Measurements from ENCODE around the gene PDZD7.
"Not testable (repeated sequence)": the region's sequence is repeated elsewhere in the genome, so short reads cannot be mapped to it uniquely, and the experiment has no call there.

The PDZD7 gene

DNA sequence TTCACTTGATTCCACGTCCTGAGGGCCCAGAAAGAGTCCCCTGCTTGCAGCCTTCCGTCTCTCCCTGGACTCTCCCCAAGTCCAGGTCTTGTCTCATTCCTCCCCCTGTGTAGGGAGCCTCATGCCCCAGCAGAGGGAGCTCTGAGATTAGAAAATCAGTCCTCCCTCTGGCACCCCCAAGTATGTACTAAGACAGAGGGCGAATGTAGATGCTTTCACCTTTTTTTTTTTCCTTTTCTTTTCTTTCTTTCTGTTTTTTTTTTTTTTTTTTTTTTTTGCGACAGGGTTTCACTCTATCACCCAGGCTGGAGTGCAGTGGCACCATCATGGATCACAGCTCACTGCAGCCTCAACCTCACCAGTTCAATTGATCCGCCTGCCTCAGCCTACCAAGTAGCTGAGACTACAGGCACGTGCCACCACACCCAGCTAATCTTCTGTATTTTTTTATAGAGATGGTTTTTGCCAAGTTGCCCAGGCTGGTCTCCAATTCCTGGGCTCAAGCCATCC lies 10.4 kb upstream of the PDZD7 start:
- no peak for DNase-seq (ENCODE audit: low read depth in 2 of 3, low spot score in 2 of 3)

DNA sequence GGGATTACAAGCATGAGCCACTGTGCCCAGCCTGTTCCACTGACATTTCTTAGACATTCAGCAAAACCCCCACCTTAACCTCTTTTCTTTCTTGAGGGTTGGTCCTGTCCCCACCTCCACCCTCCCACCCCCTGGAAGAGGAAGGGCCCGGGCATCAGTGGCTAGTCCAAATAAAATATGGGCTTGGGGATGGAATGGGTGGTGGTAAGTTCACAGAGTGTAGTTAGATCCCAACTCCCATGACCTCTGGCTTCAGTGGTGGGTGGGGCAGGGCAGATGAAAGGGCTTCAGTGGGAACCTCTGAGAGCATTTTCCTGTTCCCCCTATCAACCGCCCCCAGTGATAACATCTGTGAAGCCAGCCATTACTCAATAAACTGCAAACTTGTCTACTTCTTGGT lies 9.9 kb upstream of the PDZD7 start:
- no peak for DNase-seq (ENCODE audit: low read depth in 2 of 3, low spot score in 2 of 3)

DNA sequence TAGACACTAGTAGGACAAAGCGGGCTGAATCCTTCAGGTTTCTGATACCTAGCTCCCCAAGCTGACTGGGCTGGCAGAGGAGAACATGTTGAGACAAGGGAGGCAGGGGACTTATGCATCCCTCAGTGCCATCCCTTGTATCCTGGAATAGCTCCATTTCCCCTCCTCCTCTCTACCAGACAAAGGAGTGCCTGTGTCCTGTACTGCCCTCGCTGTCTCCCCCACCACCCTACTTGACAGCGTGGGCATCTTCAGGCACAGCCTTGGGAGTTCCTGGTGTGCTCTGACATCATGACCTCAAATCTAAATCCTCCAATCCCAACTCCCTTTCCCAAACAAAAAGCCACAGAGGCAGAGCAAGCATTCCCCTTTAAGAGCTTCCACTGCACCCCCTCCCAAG lies 9.1 kb upstream of the PDZD7 start:
- DNase-seq (ENCODE audit: low read depth in 2 of 3, low spot score in 2 of 3), result no peak

DNA sequence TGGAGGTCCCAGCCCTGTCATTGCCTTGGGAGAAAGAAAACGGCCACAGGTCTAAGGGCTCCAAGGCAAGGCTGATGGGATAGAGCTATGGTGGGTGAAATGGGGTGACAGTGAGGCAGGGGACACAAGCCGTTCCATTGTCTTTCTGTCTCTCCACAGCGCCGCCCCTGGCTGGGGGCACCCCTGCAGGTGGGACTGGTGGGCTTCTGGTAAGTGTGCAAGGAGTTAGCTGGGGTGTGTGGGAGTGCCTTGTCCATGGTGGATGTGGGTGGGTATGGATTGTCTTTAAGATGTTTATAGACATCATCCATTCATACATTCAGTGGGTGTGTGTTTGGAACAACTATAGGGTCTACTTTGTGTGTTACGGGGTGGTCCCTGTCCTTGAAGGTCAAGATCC lies 7.6 kb upstream of the PDZD7 start:
- no peak for DNase-seq (ENCODE audit: low read depth in 2 of 3, low spot score in 2 of 3)

DNA sequence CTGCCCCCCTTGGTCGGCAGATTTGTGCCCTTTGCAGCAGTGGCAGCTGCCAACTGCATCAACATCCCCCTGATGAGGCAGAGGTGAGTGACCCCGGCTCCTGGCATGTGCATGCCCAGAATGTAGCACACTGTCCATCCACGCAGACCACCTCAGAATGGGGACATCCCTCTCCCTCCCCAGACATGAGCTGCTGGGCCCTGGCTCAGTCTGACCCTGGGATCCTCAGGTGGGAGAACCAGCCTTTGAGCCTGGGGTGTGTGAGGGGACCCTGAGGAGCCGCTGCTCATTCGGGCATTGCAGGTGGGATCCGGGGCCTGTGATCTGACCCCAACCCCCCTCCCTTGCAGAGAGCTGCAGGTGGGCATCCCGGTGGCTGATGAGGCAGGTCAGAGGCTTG lies 5.8 kb upstream of the PDZD7 start:
- DNase-seq (ENCODE audit: low read depth in 2 of 3, low spot score in 2 of 3), result no peak

DNA sequence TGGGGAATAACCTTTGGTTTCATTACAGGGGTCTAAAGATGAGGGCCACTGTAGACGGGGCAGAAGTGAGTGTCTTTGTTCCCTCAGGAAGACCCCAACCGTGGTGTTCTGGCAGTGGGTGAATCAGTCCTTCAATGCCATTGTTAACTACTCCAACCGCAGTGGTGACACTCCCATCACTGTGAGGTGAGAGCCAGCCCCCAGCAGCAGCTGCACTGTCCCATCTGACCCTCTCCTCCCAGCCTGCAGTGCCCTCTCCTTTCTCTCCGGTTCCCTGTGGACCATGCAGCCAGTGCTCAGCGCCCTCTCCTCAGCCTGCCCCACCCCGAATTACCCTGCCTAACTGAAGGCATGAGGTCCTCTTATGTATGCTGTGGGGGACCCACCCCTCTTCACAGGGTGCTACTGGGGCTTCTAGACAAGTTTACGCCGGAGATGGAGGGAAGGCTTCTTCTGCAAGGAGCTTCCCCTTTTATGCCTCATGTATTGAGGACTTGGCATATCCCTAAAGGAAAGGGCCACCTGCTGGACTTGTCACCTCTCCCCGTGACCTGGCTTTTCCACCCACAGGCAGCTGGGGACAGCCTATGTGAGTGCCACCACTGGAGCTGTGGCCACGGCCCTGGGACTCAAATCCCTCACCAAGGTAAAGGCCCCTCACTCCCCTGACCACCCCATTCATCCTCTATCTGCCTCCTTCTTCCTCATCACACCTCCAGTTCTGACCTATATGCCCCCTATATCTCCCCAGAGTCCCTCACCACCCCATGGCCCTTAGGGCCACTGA lies 5.2 kb upstream of the PDZD7 start:
- DNase-seq (ENCODE audit: low read depth in 2 of 3, low spot score in 2 of 3), result no peak

DNA sequence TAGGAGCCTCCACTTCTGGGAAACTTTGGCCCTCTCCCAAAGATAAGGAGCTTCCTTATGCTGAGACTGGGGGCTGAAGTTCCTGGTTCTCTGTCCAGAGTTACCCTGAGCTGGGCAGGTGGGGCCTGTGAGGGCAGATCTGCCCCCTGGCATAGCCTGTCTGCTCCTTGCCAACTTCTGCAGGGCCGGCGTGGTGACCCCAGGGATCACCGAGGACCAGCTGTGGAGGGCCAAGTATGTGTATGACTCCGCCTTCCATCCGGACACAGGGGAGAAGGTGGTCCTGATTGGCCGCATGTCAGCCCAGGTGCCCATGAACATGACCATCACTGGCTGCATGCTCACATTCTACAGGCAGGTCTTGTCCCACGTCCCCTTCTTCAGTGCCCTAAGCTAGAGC lies 4.4 kb upstream of the PDZD7 start:
- DNase-seq (ENCODE audit: low read depth in 2 of 3, low spot score in 2 of 3), result no peak

DNA sequence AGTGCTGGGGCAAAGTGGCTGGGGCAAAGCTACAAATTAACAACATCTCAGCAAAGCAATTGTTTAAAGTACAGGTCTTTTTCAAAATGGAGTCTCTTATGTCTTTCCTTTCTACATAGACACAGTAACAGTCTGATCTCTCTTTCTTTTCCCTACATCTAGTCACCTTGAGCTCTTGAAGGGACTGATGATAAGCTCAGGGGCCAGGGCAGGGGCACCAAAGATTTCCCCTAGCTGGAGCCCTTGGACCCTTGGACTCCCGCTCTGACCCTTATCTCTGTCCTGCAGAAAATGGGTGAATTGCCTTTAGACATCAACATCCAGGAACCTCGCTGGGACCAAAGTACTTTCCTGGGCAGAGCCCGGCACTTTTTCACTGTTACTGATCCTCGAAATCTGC lies 3.5 kb upstream of the PDZD7 start:
- not testable (repeated sequence) for DNase-seq (ENCODE audit: low read depth in 2 of 3, low spot score in 2 of 3)

DNA sequence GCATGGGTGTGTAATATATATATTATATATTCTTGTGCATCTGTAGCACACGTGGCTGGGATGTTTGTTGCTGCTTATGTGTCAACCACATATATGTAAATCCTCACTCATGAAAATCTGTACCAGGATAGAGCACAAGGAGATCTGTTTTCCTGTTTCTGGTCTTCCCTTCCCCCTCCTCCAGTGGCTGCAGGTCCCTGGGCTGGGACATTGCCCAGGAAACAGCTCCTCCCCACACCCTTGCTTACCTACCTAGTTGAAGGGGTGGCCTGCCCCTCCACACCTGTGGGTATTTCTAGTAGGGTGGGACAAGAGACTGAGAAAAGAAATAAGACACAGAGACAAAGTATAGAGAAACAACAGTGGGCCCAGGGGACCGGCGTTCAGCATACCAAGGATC lies 2.3 kb upstream of the PDZD7 start:
- DNase-seq (ENCODE audit: low read depth in 2 of 3, low spot score in 2 of 3), result no peak

DNA sequence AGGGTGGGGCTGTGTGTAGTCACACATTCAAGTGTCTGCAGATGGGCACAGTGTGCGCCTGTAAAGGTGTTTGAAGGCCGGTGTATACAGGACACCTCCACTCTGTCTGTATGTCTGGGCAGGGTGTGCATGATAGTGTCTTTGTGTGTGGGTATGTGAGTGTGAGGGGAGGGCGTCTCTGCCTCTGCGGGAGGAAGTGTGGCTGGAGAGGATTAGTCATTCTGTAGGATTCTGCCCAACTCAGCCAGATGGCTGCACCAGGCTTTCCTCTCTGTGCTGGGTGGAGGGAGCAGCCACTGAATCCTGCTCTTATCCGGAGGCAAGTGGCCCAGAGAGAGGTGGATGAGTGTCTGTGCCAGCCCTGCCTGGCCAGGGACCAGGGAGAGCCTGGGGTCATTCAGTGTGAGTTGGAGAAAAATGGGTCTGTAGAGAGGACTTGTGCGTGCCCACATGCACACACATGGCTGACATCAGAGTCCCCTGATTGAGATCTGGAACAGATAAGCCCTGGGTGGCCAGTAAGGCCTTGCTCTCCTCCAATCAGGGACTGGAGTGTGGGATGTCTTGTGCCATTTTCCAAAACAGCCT lies 1.8 kb upstream of the PDZD7 start:
- peak in 2 of 3 experiments; percentile 32 to 40 for DNase-seq (ENCODE audit: low read depth in 2 of 3, low spot score in 2 of 3)

DNA sequence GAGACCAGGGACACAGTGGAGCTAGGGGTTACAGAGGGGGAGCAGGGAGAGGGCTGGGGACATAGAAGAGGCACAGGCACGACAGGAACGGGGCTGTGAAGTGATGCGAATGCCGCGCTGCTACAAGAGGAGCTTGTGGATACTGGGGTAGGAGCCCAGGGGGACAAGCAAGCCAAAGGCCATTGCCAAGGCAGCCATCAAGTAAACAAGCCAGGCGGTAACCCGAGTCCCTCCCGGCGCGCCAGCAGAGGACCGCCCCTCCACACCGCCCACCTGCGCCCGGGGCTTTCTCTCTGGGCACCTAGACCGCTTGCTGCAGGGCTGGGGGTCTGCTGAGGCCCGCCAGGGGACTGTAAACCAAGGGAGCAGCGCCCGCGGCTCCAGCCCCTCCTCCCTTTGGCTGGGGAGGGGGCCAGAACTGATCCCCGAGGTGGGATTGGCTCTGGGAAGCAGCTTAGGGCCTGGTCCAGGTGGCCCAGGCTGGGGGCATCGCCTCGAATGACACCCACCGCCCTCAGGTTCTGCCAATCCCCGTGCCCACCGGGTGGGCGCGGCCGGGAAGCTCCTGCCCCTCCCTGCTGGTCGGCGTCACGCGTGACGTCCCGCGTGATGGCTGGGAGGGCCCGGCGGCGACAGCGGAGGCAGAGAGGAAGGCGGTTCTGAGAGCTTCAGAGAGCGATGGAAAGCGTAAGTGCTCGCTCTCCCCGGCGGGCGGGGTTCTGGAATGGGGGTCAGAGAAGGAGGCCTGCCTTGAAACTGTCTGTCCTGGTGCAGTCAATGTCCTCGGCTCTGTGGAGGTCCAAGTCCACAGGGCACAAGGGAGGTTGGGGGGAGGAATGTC lies 1.1 kb upstream of the PDZD7 start:
- DNase-seq (ENCODE audit: low read depth in 2 of 3, low spot score in 2 of 3), result peak; percentile 43 to 58 (median 48)

DNA sequence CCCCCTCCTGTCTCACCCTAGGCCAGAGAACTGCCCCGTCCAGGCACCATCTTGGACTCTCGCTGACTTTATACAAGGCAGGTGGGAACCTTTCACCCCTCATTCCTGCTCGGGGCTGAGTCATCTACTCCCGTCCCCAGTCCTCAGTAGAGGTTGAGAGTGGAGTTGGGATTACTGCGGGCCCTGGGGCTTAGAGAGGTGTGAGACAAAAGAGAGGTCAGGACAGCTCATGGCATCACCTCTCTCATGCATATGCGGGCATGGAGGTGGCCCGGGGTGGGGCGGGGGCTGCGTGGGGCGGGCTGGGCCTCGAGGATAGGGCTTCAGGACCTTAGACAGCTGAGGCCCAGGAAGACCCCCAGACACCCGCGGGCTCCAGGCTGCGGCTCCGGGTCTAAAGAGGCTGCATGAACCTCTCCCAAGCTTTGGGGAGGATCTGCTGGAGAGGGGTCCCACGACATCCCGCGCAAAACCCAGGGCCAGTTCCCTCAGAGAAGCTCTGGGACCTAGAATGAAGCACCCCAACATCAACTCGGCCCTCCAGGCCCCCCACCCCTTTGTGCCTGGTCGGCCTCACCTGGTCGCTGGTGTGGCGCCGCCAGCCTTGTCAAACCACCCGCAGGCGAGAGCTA lies 317 bp downstream of the PDZD7 start:
- DNase-seq (ENCODE audit: low read depth in 2 of 3, low spot score in 2 of 3), result no peak

DNA sequence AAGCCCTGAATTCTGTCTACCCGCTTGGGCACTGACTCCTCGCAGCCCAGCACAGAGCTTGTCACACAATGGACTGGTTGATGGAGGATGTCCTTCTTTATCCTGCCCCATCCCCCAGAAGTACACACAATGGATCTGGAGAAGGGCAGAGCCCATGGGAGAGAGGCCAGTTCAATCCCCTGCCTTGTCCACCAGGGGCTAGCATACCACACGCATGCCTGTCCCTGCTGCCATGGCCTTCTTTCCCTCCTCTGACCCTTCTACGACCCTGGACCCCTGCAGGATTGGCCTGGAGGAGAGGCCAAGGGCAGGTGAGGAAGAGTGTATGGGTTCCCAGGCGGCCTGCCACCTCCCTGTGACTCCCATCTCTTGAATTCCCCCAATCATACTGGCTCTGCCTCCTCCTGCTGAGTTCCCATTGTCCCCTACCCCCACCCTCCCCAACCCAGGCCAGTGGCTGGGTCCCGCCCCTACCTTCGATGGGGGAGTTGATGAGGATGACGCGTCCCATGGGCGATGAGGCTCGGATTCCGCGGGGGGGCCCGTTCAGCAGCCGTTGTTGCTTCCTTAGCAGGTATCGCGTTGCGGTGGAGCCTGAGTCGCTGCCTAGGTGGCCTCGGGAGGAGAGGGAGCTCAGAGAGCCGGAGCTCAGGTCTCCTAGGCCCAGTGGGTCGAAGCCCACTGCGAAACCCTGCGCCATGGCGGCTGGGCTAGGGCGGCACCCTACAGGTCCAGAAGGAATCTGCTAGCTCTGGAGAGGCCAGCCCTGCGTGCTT lies 1.2 kb downstream of the PDZD7 start:
- DNase-seq (ENCODE audit: low read depth in 2 of 3, low spot score in 2 of 3), result no peak

DNA sequence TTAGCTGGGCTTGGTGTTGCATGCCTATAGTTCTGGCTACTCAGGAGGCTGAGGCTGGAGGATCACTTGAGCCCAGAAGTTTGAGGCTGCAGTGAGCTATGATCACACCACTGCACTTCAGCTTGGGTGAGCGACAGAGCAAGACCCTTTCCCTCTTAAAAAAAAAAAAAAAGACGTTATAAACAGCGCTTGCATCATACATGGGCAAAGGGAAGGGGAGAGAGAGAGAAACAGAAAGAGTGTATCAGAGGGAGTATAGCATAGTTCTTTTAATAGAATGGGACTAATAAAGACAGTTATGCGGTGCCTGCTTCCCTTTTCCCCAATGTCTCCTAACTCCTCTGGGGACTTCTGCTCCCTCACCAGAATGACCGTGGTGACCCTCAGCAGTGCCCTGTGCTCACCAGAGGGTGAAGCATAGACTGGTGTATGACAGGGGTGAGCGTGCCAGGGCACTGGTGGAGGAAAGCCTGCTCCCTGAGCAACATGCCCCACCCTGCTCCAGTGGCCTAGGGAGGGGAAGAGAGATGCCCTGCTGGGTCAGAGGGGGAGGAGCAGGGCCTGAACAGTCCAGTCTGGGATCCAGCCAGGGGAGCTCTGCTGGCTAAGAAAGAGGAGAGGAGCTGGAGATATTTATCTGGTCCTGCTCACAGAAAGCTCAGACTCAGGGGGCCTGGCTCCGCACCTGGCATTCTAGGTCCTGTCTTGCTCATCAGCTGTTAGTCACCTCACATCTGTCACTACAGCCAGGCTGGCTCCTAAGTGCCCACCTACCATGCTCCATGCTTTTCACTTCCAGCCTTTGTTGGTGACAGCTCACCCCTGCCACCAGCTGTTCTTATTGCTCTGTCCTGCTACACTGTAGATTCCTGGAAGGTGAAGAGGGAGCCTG lies 2.2 kb downstream of the PDZD7 start:
- DNase-seq (ENCODE audit: low read depth in 2 of 3, low spot score in 2 of 3), result no peak

DNA sequence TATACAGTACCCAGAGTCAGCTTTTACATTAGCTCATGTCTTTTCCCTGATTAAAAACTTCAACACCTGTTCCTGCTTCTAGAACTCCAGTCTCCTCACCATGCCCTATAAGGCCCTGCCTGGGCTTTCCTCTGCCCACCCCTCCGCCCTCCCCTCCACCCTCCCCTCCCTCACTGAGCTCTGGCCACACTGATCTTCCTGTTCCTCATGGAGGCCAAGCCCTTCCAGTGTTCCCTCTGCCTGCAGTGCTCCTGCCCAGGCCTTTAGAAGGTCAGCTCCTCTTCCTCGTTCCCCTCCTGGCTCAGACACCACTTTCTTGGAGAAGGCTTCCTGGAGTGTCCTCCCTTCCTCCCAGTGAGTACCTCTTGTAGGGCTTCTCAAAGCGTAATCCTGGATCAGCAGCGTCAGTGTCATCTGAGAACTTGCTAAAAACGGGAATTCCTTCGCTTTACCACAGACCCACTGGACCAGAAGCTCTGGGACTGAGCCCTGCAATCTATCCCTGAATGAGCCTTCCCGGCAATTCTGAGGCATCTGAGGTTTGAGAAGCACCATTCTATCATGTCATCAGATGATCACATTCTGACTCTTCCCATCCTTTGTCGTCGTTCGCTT lies 3.7 kb downstream of the PDZD7 start:
- no peak for DNase-seq (ENCODE audit: low read depth in 2 of 3, low spot score in 2 of 3)

DNA sequence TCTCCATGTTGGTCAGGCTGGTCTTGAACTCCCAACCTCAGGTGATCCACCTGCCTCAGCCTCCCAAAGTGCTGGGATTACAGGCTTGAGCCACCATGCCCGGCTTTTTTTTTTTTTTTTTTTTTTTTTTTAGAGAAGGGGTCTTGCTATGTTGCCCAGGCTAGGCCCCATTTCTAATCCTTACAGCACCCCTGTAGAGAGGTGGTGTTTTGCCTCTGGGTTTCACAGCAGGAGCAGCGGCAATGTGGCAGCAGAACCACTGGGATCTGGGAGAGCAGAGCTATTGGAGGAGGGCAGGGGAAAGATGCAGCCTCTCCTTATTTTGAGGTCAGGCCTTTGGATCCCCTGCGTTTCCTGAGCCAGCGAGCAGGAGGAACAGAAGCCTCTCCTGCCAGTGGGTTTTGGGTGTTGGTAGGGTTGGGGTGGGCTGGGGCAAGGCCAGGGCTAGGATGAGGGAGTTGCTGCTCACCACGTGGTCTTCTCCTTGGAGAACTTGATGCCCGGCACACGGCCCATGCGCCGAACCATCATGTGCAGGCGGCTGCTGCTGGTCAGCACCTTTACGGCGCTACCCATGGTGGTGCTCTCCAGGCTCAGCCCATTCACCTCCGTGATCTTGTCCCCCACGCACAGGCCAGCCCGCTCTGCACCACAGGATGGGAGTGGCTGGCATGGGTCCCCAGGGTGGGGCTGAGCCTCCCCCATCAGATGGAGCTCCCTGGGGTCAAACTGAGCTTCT lies 7.8 kb downstream of the PDZD7 start:
- no peak for DNase-seq (ENCODE audit: low read depth in 2 of 3, low spot score in 2 of 3)

DNA sequence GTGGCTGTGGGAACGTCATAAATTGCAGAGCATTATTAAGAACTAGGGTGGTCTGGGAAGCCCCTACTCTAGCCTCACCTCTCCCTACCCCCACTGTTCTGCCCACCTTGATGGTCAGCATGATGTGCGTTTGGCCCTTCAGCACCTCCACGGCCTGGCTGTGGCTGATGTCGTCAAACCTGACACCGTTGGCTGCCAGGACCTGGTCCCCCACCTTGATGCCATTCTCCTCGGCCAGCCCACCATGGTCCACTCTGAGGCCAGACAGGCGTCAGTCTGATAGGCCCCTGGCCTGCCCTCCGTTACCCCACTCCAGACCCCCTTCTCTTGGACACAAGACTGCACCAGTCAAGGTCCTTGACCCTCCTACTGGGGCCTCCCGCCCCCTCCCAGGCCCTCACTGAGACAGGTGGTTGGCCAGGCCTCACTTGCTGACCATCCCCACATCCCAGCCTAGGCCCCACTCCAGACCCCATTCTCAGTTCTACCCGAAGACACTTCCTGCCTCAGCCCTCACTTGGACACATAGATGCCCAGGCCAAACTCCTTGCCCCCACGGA lies 9.2 kb downstream of the PDZD7 start:
- DNase-seq (ENCODE audit: low read depth in 2 of 3, low spot score in 2 of 3), result no peak

DNA sequence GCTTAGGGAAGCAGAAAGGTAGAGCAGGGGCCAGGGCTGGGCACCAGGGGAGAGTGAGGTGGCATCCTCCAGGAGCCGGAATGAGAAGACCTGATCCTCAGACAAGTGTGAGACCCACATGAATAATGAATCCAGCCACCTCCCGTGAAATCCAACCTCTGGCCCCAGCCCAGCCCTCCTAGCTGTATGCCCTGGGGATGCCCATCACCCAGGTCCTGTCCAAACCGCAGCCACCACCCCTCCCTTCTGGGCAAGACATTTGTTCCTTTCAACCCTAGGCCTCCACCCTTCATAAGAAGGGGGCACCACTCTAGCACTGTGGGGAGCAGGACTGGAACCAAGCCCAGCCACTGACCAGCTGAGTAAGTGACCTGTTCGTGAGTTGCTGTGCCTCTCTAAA lies 9.7 kb downstream of the PDZD7 start:
- no peak for DNase-seq (ENCODE audit: low read depth in 2 of 3, low spot score in 2 of 3)
